ENCODE data around the gene CCDC171.

The CCDC171 gene

GRCh38 chr9:15901572-15901971, 348.7 kb downstream of the CCDC171 start:
- no peak for TF ChIP-seq CTCF (IDR thresholded peaks at IDR 0.05; ENCODE audit: extremely low read depth, insufficient read depth, missing control alignments)
- no peak for DNase-seq (ENCODE audit: low spot score)
- in situ Hi-C loops (cut with MboI; ENCODE audit: low pct_unique_long_range_greater_than_20kb, low sequenced_read_pairs, unreplicated experiment): no loop called here

- no peak for TF ChIP-seq CTCF (IDR thresholded peaks at IDR 0.05; ENCODE audit: extremely low read depth, insufficient read depth, missing control alignments)
- no peak for DNase-seq (ENCODE audit: low spot score)
- in situ Hi-C loops (cut with MboI; ENCODE audit: low pct_unique_long_range_greater_than_20kb, low sequenced_read_pairs, unreplicated experiment): no loop called here
Measured at GRCh38 chr9:15909297-15909696, 356.5 kb downstream of the CCDC171 start.

GRCh38 chr9:15915711-15916110, 362.9 kb downstream of the CCDC171 start:
- in situ Hi-C loops (cut with MboI; ENCODE audit: low pct_unique_long_range_greater_than_20kb, low sequenced_read_pairs, unreplicated experiment): no loop called here
- DNase-seq (ENCODE audit: low spot score): no peak

GRCh38 chr9:15927161-15927560, 374.3 kb downstream of the CCDC171 start:
- in situ Hi-C loops (cut with MboI; ENCODE audit: low pct_unique_long_range_greater_than_20kb, low sequenced_read_pairs, unreplicated experiment): no loop called here
- no peak for TF ChIP-seq CTCF (IDR thresholded peaks at IDR 0.05; ENCODE audit: extremely low read depth, insufficient read depth, missing control alignments)
- DNase-seq (ENCODE audit: low spot score): no peak

More at GRCh38 chr9:15915711-15916110, 362.9 kb downstream of the CCDC171 start:
- no peak for TF ChIP-seq CTCF (IDR thresholded peaks at IDR 0.05; ENCODE audit: extremely low read depth, insufficient read depth, missing control alignments)

- TF ChIP-seq CTCF (IDR thresholded peaks at IDR 0.05; ENCODE audit: extremely low read depth, insufficient read depth, missing control alignments): no peak
- DNase-seq (ENCODE audit: low spot score): no peak
- in situ Hi-C loops (cut with MboI; ENCODE audit: low pct_unique_long_range_greater_than_20kb, low sequenced_read_pairs, unreplicated experiment): no loop called here
Measured at GRCh38 chr9:15935661-15936305, 382.9 kb downstream of the CCDC171 start.

- in situ Hi-C loops (cut with MboI; ENCODE audit: low pct_unique_long_range_greater_than_20kb, low sequenced_read_pairs, unreplicated experiment): no loop called here
- no peak for DNase-seq (ENCODE audit: low spot score)
Measured at GRCh38 chr9:15936306-15936921, 383.6 kb downstream of the CCDC171 start.

More at GRCh38 chr9:15936306-15936921, 383.6 kb downstream of the CCDC171 start:
- TF ChIP-seq CTCF (IDR thresholded peaks at IDR 0.05; ENCODE audit: extremely low read depth, insufficient read depth, missing control alignments): no peak

All from GM13977 (cell line).